Neuronal stem cell (in vitro differentiated cells): Measurements from ENCODE around the gene NLGN1.

Experiments
- DNase-seq: peaks from one replicate; pipeline ENCODE4 v3.0.0-alpha.2; 2013; ENCODE audit warnings: low spot score
- H2AFZ ChIP-seq: one replicate; pipeline ENCODE4 v1.6.1; 2013; ENCODE audit warnings: mild to moderate bottlenecking, low read length, inconsistent platforms
- H2AK5ac ChIP-seq: 2 replicates; pipeline ENCODE4 v1.6.1; 2013; ENCODE audit warnings: low read depth, mild to moderate bottlenecking, inconsistent platforms, low read length, moderate library complexity, mixed read lengths
- H2BK120ac ChIP-seq: 2 replicates; pipeline ENCODE4 v1.6.1; 2013; ENCODE audit warnings: low read depth, mild to moderate bottlenecking, inconsistent platforms, low read length, moderate library complexity, mixed read lengths
- H2BK12ac ChIP-seq: one replicate; pipeline ENCODE4 v1.6.1; 2013; ENCODE audit warnings: low read length, inconsistent platforms
- H2BK15ac ChIP-seq: 2 replicates; pipeline ENCODE4 v1.6.1; 2013; ENCODE audit warnings: mild to moderate bottlenecking, low read length, inconsistent platforms, mixed read lengths
- H2BK5ac ChIP-seq: one replicate; pipeline ENCODE4 v1.6.1; 2013; ENCODE audit warnings: inconsistent platforms, mild to moderate bottlenecking, low read length, moderate library complexity
- H3K14ac ChIP-seq: one replicate; pipeline ENCODE4 v1.6.1; 2013; ENCODE audit warnings: low read length, inconsistent platforms
- H3K18ac ChIP-seq: 2 replicates; pipeline ENCODE4 v1.6.1; 2013; ENCODE audit warnings: low read length, inconsistent platforms
- H3K23ac ChIP-seq: 2 replicates; pipeline ENCODE4 v1.6.1; 2013; ENCODE audit warnings: low read depth, mild to moderate bottlenecking, mixed read lengths, low read length, inconsistent platforms; ENCODE audit not compliant: poor library complexity
- H3K27ac ChIP-seq: replicated peaks from 3 replicates; pipeline ENCODE4 v1.5.1; 2013; ENCODE audit warnings: low read length, inconsistent platforms
- H3K27me3 ChIP-seq, 3 experiments: 2 replicates each; pipeline ENCODE4 v1.6.1; 2013; ENCODE audit warnings: low read length in 3 of 3, mild to moderate bottlenecking in 2 of 3, inconsistent platforms in 1 of 3, low read depth in 1 of 3, mixed read lengths in 1 of 3, moderate library complexity in 1 of 3; ENCODE audit not compliant: control insufficient read depth in 3 of 3, insufficient read depth in 3 of 3
- H3K36me3 ChIP-seq, 2 donors: replicated peaks in 1 of 2; 2 replicates each; pipeline ENCODE4 v1.6.1; 2013; ENCODE audit warnings: low read length in 2 of 2; ENCODE audit not compliant: control insufficient read depth in 2 of 2, insufficient read depth in 2 of 2
- H3K4ac ChIP-seq: 2 replicates; pipeline ENCODE4 v1.6.1; 2013; ENCODE audit warnings: inconsistent platforms, mild to moderate bottlenecking, low read length, moderate library complexity
- H3K4me1 ChIP-seq, 2 donors: 1 replicate in 1 of 2; 2 replicates in 1 of 2; pipeline ENCODE4 v1.6.1; 2013; ENCODE audit warnings: low read length in 2 of 2, low read depth in 1 of 2; ENCODE audit not compliant: control insufficient read depth in 2 of 2, insufficient read depth in 1 of 2
- H3K4me2 ChIP-seq: one replicate; pipeline ENCODE4 v1.6.1; 2013; ENCODE audit warnings: mild to moderate bottlenecking, low read length, inconsistent platforms; ENCODE audit not compliant: insufficient read depth, poor library complexity, severe bottlenecking
- H3K4me3 ChIP-seq, 2 donors: 2 replicates each; pipeline ENCODE4 v1.5.1; 2013; ENCODE audit warnings: low read length in 2 of 2, mild to moderate bottlenecking in 2 of 2, inconsistent platforms in 1 of 2, moderate library complexity in 1 of 2
- H3K79me1 ChIP-seq: one replicate; pipeline ENCODE4 v1.6.1; 2013; ENCODE audit warnings: low read depth, mild to moderate bottlenecking, inconsistent platforms, low read length, moderate library complexity
- H3K9ac ChIP-seq: one replicate; pipeline ENCODE4 v1.6.1; 2013; ENCODE audit warnings: mild to moderate bottlenecking, low read depth, low read length, inconsistent platforms; ENCODE audit not compliant: poor library complexity
- H3K9me3 ChIP-seq, 2 donors: replicated peaks in 1 of 2; 2 replicates each; pipeline versions ENCODE3 to v1.6.1; 2013; ENCODE audit warnings: low read length in 2 of 2, mild to moderate bottlenecking in 2 of 2, inconsistent platforms in 1 of 2, low read depth in 1 of 2, mixed read lengths in 1 of 2, moderate library complexity in 1 of 2; ENCODE audit not compliant: control insufficient read depth in 2 of 2, insufficient read depth in 1 of 2
- H4K8ac ChIP-seq: one replicate; pipeline ENCODE4 v1.6.1; 2013; ENCODE audit warnings: low read depth, mild to moderate bottlenecking, inconsistent platforms, low read length, moderate library complexity
- H4K91ac ChIP-seq: one replicate; pipeline ENCODE4 v1.6.1; 2013; ENCODE audit warnings: low read length, low read depth, mild to moderate bottlenecking, inconsistent platforms; ENCODE audit not compliant: poor library complexity
- WGBS, 2 donors: extraction: QIAGEN DNeasy Blood & Tissue Kit; methylation state at CpG; one replicate each; pipeline ENCODE4 v1.1.7; 2013; ENCODE audit warnings: missing lambda C conversion rate in 2 of 2, mixed read lengths in 1 of 2; ENCODE audit not compliant: insufficient read length in 2 of 2, insufficient replicate concordance in 1 of 2; ENCODE audit errors: extremely low coverage in 2 of 2; 5-methylcytosine and 5-hydroxymethylcytosine counted together

Gene NLGN1

GRCh38 chr3:173743111-173743510 is 345.6 kb downstream of the NLGN1 start:
- Histone ChIP-seq H3K14ac (no peak overlapping the region), H3K4me3 (no peak overlapping the region), H3K4me1 (peaks cover 0 to 3% of the 10 kb centered on the region in 2 donors), H2BK15ac (no peak overlapping the region), H3K9me3 (peaks cover 0 to 11% of the 10 kb centered on the region in 2 donors), H2BK5ac (no peak overlapping the region), H3K27me3 (no peaks in the 10 kb centered on the region), H2AK5ac (no peak overlapping the region), H3K36me3 (no peaks in the 10 kb centered on the region), H4K91ac (no peak overlapping the region), H3K27ac (no peak overlapping the region), H3K18ac (no peak overlapping the region), H3K23ac (no peak overlapping the region), H3K9ac (no peak overlapping the region), H4K8ac (no peak overlapping the region), H2AFZ (no peak overlapping the region), H3K4me2 (no peak overlapping the region), H3K79me1 (peaks cover 2% of the 10 kb centered on the region), H3K4ac (no peak overlapping the region), H2BK120ac (no peak overlapping the region), H2BK12ac (no peak overlapping the region)
- WGBS, 2 donors: no CpG with 5 or more reads among the region's 3 CpGs
- no peak for DNase-seq

- H2BK120ac ChIP-seq: no peak overlapping the region
- H2BK15ac ChIP-seq: no peak overlapping the region
- WGBS, 2 donors: no CpG with 5 or more reads among the region's 1 CpG
- H4K91ac ChIP-seq: no peak overlapping the region
- H3K27ac ChIP-seq: no peak overlapping the region
- no peaks in the 10 kb centered on the region for H3K27me3 ChIP-seq
- H3K4me3 ChIP-seq: no peak overlapping the region
- no peak overlapping the region for H2BK12ac ChIP-seq
- no peak for DNase-seq
- no peak overlapping the region for H3K9ac ChIP-seq
- no peak overlapping the region for H4K8ac ChIP-seq
- peaks cover 0 to 8% of the 10 kb centered on the region in 2 donors for H3K9me3 ChIP-seq
- no peak overlapping the region for H2AFZ ChIP-seq
- H3K36me3 ChIP-seq: no peaks in the 10 kb centered on the region
- no peak overlapping the region for H3K4ac ChIP-seq
- H3K79me1 ChIP-seq: peaks cover 2% of the 10 kb centered on the region
- no peak overlapping the region for H3K4me2 ChIP-seq
- no peak overlapping the region for H3K23ac ChIP-seq
- H3K14ac ChIP-seq: no peak overlapping the region
- no peak overlapping the region for H2AK5ac ChIP-seq
- no peak overlapping the region for H3K18ac ChIP-seq
- no peak overlapping the region for H2BK5ac ChIP-seq
- H3K4me1 ChIP-seq: peaks cover 0 to 3% of the 10 kb centered on the region in 2 donors
These were observed 346.0 kb downstream of the NLGN1 start for GRCh38 chr3:173743516-173743915.

GRCh38 chr3:173744479-173744878 is 346.9 kb downstream of the NLGN1 start:
- Histone ChIP-seq H3K4me3 (no peak overlapping the region), H4K8ac (no peak overlapping the region), H2AK5ac (no peak overlapping the region), H3K36me3 (no peaks in the 10 kb centered on the region), H3K79me1 (peaks cover 2% of the 10 kb centered on the region), H2BK120ac (no peak overlapping the region), H2BK5ac (no peak overlapping the region), H3K27ac (no peak overlapping the region), H3K4me1 (peaks cover 0 to 3% of the 10 kb centered on the region in 2 donors), H3K27me3 (no peaks in the 10 kb centered on the region), H3K9ac (no peak overlapping the region), H3K18ac (no peak overlapping the region), H3K14ac (no peak overlapping the region), H3K4ac (no peak overlapping the region), H3K9me3 (peaks cover 0 to 6% of the 10 kb centered on the region in 2 donors), H2AFZ (no peak overlapping the region), H4K91ac (no peak overlapping the region), H3K23ac (no peak overlapping the region), H2BK15ac (no peak overlapping the region), H3K4me2 (no peak overlapping the region), H2BK12ac (no peak overlapping the region)
- DNase-seq: no peak
- WGBS, 2 donors: no CpG with 5 or more reads among the region's 3 CpGs

- no peak overlapping the region for H3K18ac ChIP-seq
- no peaks in the 10 kb centered on the region for H3K27me3 ChIP-seq
- no peak overlapping the region for H2BK120ac ChIP-seq
- H3K9me3 ChIP-seq: peaks cover 0 to 3% of the 10 kb centered on the region in 2 donors
- H3K14ac ChIP-seq: no peak overlapping the region
- no peak overlapping the region for H2BK15ac ChIP-seq
- no peak overlapping the region for H2BK12ac ChIP-seq
- WGBS, 2 donors: no CpG with 5 or more reads among the region's 4 CpGs
- peaks cover 2% of the 10 kb centered on the region for H3K79me1 ChIP-seq
- H2BK5ac ChIP-seq: no peak overlapping the region
- no peak overlapping the region for H4K91ac ChIP-seq
- no peak overlapping the region for H2AFZ ChIP-seq
- no peak overlapping the region for H4K8ac ChIP-seq
- H3K4ac ChIP-seq: no peak overlapping the region
- H2AK5ac ChIP-seq: no peak overlapping the region
- H3K23ac ChIP-seq: no peak overlapping the region
- no peak overlapping the region for H3K4me3 ChIP-seq
- H3K9ac ChIP-seq: no peak overlapping the region
- H3K4me2 ChIP-seq: no peak overlapping the region
- H3K27ac ChIP-seq: no peak overlapping the region
- peaks cover 0 to 3% of the 10 kb centered on the region in 2 donors for H3K4me1 ChIP-seq
- no peak for DNase-seq
- H3K36me3 ChIP-seq: no peaks in the 10 kb centered on the region
These were observed 347.4 kb downstream of the NLGN1 start for GRCh38 chr3:173744895-173745294.
